GM18868 (cell line): ENCODE measurements around the gene TMEM200A.

ENCODE experiments used
- ATAC-seq: cut with Tn5 transposase; IDR thresholded peaks from one replicate; pipeline ENCODE4 v1.9.1; 2021; ENCODE audit warnings: mild to moderate bottlenecking, moderate library complexity; ENCODE audit not compliant: unreplicated experiment

The TMEM200A gene

DNA sequence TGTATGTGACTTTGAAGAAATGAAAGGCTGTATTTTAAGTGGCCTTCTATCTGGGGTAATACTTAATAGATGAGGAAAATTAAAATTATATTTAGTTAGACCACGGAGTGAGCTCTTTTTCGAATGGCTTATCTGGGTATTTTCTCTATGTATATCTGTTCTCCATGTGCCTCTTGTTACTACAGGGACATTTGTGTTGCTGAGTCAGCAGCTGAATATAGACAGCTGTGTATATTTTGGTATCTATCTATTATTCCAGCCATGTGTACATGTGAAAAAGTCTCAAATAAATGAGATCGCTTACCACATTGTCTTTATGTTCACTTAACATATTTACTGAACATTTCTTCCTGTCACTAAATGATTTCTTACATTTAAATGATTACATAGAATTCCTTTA is 57.2 kb downstream of the TMEM200A start:
- ATAC-seq: no peak

DNA sequence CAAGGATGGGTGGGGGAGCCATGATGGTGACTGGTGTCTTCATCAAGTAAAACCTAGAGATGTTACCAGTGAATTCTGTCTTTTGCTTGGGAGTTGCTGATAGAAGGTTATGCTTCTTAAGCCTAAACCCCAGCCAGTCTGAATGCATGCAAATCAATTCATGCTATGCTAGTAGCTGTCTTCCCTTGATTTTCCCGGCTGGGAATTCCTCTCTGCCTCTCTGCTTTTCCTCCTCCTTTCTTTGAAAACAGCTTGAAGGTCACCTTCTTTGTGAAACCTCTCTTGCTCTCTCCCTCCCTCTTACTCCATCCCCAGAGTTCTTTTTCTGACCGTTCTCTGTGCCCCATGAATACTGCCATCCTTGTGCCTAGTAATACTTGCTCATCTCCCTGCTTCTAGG is 58.9 kb downstream of the TMEM200A start:
- ATAC-seq: no peak

DNA sequence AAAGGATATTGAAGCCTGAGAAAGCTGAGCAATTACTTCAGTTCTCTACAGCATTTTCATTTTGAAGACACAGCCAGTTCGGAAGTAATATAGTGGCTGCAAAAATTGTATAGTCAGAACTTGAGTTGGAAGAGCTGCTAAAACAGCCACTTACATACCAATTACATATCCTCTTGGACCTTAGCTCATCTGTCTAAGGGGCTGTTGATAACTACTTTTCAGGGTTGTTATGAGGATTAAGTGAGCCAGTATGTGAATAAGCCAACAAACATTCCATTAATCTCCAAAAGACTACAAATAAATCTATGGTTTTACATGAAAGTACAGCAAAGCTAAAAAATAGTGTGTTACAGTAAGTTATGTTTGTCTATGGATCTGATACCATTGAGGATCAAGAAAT is 59.7 kb downstream of the TMEM200A start:
- no peak for ATAC-seq

- ATAC-seq: no peak
Observed at GRCh38 chr6:130426066-130426721, 60.4 kb downstream of the TMEM200A start.

GRCh38 chr6:130431346-130431852 is 65.6 kb downstream of the TMEM200A start:
- no peak for ATAC-seq

GRCh38 chr6:130432838-130433237 is 67.0 kb downstream of the TMEM200A start:
- ATAC-seq: no peak

GRCh38 chr6:130434174-130434873 is 68.5 kb downstream of the TMEM200A start:
- ATAC-seq: no peak

DNA sequence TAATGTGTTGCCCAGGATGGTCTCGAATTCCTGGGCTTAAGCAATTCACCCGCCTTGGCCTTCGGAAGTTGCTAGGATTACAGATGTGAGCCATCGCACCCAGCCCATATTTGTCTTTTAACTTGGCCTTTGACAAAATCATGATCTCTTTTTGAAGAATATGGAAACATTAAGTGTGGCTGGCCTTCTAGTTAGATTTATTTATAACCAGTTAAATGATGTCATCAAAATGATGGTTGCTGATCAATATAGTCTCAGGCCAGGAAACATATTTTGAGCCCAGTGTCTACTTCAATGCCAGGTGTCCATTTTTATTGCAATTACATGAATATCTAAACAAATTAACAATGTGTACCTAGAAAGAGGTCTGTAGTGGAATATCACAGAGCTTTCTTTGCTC is 69.4 kb downstream of the TMEM200A start:
- ATAC-seq: no peak

- no peak for ATAC-seq
Observed at GRCh38 chr6:130437961-130438360, 72.1 kb downstream of the TMEM200A start.

- no peak for ATAC-seq
Observed at GRCh38 chr6:130447374-130447773, 81.6 kb downstream of the TMEM200A start.

DNA sequence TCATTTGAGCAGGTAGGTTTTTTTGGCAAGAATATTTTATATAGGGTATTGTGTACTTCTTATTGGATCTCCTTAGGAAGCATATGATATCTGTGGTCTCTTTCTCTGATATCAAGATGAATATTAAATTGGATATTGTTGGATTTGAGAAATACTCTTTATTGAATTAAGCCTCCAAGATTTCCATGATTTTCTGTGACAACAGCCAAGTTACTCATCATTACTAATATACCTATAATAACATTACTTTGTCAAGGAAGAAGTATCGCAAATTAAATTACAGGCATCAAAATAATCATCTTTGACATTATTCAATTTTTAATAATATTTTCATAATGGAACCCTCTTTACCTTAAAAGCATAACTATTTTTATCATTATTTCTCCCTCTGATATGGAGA is 86.5 kb downstream of the TMEM200A start:
- ATAC-seq: no peak

GRCh38 chr6:130453230-130453629 is 87.4 kb downstream of the TMEM200A start:
- ATAC-seq: no peak

DNA sequence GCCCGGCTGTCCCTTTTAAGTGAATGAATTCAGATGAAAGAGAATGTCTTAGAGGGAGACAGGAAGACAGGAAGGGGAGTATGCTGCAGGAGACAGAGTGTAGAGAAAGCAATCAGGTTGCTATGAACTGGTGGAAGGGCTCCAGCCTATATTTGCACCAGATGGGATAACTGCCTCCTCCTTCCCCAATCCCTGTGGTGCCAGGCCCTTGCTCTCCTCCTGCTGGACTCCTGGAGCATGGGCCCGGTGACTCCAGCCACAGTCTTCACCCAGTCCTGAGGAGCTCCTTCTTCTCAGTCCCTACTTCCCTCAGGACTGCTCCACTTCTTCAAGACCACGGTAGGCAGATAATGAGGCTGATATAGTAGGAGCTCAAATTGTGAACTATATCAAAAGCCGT is 91.8 kb downstream of the TMEM200A start:
- no peak for ATAC-seq

GRCh38 chr6:130459316-130459715 is 93.5 kb downstream of the TMEM200A start:
- no peak for ATAC-seq

DNA sequence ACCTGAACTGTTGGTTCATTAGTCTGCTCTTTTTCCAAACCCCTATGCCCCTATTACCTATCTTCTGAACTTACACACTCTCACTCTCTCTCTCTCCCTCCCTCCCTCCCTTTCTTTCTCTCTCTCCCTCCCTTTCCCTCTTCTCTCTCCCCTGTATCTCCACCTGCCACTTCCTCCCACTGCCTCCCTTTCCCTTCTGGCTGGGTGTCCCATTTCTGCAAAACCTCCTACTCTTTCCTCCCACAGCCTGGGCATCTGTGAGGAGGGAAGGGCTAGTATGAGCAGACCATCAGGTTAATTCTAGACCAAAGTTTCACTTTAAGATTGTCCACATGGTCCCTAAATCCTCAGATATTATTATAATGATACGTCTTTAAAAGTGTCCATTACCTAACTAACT is 95.1 kb downstream of the TMEM200A start:
- ATAC-seq: no peak

DNA sequence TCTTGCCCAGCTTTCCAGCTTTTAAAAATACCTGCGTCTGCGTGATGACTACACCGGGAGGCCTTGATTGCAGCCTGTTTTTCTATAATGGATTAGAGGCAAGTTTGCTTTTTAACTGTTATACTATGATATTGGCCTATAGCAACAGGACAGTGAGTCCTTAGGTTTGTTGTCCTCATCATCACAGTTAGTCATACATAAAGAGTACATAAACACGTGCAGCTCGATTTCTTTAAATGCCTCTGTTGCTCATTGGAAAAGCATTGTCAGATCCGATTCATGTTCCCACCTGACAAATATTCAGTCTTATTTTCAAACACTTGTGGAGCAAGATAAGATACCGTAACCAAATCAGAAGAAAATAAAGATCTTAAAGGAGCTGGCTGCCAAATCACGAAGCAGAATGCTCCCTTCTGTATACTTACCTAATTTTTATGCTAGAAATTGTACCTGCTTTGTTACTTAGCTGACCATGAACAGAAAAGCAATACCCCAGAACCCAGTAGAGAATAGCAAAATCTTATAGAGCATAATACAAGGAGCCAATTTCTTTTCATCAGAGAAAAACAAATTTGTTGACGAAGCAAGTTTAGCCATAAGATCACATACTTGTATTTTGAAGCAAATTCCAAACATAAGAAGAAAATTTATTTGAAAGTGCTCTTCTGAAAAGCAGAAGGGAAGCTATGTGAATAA is 100.4 kb downstream of the TMEM200A start:
- no peak for ATAC-seq

DNA sequence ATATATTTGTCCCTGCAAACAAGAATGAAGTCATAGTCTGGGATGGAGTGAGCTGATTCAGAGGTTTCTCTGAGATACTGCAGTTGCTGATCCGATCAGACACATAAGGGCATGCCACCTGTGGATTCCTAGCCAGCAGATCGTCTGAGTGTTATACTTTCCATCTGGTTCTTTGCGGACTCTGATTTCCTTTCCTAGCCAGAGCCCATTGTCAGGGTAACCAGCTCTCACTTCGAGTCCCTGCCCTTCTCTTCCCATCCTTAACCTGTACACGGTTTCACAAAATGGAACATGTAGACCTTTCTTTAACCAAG is 100.9 kb downstream of the TMEM200A start:
- ATAC-seq: no peak

- no peak for ATAC-seq
Observed at GRCh38 chr6:130467146-130468050, 101.6 kb downstream of the TMEM200A start.

GRCh38 chr6:130470766-130471165 is 104.9 kb downstream of the TMEM200A start:
- ATAC-seq: no peak

DNA sequence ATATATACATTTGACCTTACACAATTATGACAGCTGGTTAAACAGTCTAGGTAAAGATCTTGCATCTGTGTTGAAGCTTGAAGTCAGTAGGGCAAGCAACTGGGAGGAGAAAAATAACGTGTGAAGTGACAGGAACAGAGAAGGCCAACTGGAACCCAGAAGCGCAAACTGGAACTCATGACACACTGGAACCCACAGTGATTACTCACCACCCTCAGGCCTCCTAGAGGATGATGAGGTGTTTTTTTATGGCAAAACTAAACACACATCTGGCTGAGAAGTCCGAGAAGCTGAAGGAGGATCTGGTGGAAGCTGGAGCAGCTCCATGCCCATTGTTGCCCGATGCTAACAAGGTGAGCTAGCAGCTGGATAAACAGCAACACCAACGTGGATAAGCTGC is 108.1 kb downstream of the TMEM200A start:
- ATAC-seq: no peak
